ENCODE data around the gene RAPGEF6.
"Not testable (repeated sequence)": the region's sequence is repeated elsewhere in the genome, so short reads cannot be mapped to it uniquely, and the experiment has no call there.

The RAPGEF6 gene

DNA sequence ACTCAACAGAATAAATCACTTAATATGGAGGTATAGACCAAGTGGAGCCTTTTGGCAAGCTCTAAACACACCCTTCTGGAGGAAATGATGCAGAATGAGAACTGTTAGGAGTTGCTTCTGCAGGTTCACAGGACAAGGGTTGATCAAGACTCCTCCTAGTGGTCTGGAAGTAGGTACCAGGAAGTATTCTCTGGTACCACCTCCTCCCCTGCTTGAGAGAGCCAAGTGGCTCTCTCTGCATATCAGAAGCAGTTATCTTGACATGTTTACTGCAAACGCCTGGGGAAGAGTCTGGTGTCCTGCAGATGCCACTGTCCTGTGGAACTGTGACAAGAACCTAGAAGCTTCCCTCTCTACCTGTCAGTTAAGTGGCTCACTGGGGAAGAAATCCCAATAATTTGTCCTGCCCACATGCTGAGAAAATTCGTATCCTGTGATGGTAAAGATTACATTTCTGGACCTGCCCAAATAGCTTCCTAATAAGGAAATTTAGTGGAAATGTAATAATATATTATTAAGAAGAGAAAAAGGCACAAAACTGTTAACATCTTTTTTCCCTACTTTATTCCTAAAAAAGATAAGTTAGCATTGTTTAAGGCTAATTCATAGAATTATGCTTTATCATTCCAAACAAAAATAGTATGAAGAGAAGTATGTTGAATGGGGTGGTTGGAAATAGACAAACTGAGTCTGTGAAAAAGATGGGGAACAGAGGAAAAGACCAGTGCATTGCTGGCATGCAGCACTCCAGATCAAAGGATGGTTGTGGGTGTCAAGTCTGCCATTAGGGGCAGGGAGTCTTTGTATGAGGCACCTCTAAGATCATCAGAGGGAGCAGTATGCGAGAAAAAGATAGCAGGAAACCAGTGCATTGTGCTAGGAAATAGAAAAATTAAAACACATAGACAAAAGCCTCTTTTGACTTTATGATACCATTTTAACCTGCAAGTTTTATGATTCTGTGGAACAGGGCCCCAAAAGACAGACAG is 252.3 kb downstream of the RAPGEF6 start:
- no peak overlapping the region for H3K4me3 ChIP-seq (replicated peaks; ENCODE audit: insufficient read depth, low read length)
- no peak overlapping the region for H3K27ac ChIP-seq (replicated peaks)

DNA sequence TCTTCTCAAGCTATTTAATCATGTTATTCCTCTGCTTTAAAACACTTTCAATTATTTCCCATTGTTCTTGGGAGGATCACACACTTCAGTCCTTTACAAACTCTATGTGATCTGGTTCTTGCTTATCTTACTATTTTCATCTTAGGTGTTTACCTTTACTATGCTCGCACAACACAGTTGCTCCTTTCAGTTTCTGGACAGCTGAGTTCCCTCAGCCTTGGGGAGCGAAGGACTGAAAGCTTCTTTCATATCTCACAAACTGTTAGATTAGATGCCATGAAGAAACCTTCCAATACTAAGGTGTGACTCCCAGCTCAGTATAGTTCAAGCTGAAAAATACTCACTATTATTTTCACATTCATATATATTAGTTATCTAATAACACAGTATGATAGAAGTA is 253.3 kb downstream of the RAPGEF6 start:
- Histone ChIP-seq H3K27ac (replicated peaks) (no peak overlapping the region; the same call in 1 of the 2 replicates), H3K4me3 (replicated peaks; ENCODE audit: insufficient read depth, low read length) (no peak overlapping the region), H3K27me3 (ENCODE audit: insufficient read depth, poor library complexity, severe bottlenecking) (no peaks in the 10 kb centered on the region)
- TF ChIP-seq, protein P1, sequence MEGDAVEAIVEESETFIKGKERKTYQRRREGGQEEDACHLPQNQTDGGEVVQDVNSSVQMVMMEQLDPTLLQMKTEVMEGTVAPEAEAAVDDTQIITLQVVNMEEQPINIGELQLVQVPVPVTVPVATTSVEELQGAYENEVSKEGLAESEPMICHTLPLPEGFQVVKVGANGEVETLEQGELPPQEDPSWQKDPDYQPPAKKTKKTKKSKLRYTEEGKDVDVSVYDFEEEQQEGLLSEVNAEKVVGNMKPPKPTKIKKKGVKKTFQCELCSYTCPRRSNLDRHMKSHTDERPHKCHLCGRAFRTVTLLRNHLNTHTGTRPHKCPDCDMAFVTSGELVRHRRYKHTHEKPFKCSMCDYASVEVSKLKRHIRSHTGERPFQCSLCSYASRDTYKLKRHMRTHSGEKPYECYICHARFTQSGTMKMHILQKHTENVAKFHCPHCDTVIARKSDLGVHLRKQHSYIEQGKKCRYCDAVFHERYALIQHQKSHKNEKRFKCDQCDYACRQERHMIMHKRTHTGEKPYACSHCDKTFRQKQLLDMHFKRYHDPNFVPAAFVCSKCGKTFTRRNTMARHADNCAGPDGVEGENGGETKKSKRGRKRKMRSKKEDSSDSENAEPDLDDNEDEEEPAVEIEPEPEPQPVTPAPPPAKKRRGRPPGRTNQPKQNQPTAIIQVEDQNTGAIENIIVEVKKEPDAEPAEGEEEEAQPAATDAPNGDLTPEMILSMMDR (IDR thresholded peaks at IDR 0.05; ENCODE audit: insufficient read depth, low read length), result no peak
- TF ChIP-seq POLR2AphosphoS5 (IDR thresholded peaks at IDR 0.05; ENCODE audit: low read depth), result no peak
- TF ChIP-seq SPI1 (IDR thresholded peaks at IDR 0.05; ENCODE audit: borderline replicate concordance, low read depth), result no peak
- TF ChIP-seq GABPA (IDR thresholded peaks at IDR 0.05; ENCODE audit: low read depth), result no peak
- TF ChIP-seq, protein P2, sequence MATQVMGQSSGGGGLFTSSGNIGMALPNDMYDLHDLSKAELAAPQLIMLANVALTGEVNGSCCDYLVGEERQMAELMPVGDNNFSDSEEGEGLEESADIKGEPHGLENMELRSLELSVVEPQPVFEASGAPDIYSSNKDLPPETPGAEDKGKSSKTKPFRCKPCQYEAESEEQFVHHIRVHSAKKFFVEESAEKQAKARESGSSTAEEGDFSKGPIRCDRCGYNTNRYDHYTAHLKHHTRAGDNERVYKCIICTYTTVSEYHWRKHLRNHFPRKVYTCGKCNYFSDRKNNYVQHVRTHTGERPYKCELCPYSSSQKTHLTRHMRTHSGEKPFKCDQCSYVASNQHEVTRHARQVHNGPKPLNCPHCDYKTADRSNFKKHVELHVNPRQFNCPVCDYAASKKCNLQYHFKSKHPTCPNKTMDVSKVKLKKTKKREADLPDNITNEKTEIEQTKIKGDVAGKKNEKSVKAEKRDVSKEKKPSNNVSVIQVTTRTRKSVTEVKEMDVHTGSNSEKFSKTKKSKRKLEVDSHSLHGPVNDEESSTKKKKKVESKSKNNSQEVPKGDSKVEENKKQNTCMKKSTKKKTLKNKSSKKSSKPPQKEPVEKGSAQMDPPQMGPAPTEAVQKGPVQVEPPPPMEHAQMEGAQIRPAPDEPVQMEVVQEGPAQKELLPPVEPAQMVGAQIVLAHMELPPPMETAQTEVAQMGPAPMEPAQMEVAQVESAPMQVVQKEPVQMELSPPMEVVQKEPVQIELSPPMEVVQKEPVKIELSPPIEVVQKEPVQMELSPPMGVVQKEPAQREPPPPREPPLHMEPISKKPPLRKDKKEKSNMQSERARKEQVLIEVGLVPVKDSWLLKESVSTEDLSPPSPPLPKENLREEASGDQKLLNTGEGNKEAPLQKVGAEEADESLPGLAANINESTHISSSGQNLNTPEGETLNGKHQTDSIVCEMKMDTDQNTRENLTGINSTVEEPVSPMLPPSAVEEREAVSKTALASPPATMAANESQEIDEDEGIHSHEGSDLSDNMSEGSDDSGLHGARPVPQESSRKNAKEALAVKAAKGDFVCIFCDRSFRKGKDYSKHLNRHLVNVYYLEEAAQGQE (IDR thresholded peaks at IDR 0.05; ENCODE audit: insufficient replicate concordance, low read depth), result no peak
- no peak for DNase-seq (ENCODE audit: low read depth in 1 of 2, low spot score in 1 of 2)

More for the DNA sequence above, 252.3 kb downstream of the RAPGEF6 start:
- no peaks in the 10 kb centered on the region for H3K27me3 ChIP-seq (ENCODE audit: insufficient read depth, poor library complexity, severe bottlenecking)
- DNase-seq (ENCODE audit: low read depth in 1 of 2, low spot score in 1 of 2), result peak; percentile 7 to 61
- TF ChIP-seq, protein P1 (IDR thresholded peaks at IDR 0.05; ENCODE audit: insufficient read depth, low read length), result peak; percentile 36
- TF ChIP-seq, protein P2 (IDR thresholded peaks at IDR 0.05; ENCODE audit: insufficient replicate concordance, low read depth), result no peak

DNA sequence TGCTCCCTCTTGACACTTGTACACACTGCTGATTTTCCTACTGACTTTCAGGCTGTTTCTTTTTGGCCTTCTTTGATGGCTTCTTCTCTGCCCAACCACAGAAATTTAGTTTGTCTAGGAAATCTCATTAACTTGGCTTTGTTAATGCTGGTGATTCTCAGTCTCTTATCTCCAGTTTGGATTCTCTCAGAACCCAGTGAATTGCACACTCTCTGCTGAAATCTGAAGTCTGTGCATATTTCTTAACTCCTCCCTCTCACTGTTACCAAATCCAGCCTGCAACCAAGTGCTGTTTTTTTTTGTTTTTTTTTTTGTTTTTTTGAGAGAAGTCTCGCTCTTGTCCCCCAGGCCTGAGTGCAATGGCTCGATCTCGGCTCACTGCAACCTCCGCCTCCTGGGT is 254.0 kb downstream of the RAPGEF6 start:
- Histone ChIP-seq H3K27me3 (ENCODE audit: insufficient read depth, poor library complexity, severe bottlenecking) (no peaks in the 10 kb centered on the region), H3K27ac (replicated peaks) (peak overlapping the region; percentile 66), H3K4me3 (replicated peaks; ENCODE audit: insufficient read depth, low read length) (no peak overlapping the region)
- TF ChIP-seq POLR2AphosphoS5 (IDR thresholded peaks at IDR 0.05; ENCODE audit: low read depth), result no peak
- no peak for TF ChIP-seq SPI1 (IDR thresholded peaks at IDR 0.05; ENCODE audit: borderline replicate concordance, low read depth)
- TF ChIP-seq GABPA (IDR thresholded peaks at IDR 0.05; ENCODE audit: low read depth), result no peak
- TF ChIP-seq, protein P1 (IDR thresholded peaks at IDR 0.05; ENCODE audit: insufficient read depth, low read length), result no peak
- TF ChIP-seq, protein P2 (IDR thresholded peaks at IDR 0.05; ENCODE audit: insufficient replicate concordance, low read depth), result no peak
- DNase-seq (ENCODE audit: low read depth in 1 of 2, low spot score in 1 of 2), result no peak

DNA sequence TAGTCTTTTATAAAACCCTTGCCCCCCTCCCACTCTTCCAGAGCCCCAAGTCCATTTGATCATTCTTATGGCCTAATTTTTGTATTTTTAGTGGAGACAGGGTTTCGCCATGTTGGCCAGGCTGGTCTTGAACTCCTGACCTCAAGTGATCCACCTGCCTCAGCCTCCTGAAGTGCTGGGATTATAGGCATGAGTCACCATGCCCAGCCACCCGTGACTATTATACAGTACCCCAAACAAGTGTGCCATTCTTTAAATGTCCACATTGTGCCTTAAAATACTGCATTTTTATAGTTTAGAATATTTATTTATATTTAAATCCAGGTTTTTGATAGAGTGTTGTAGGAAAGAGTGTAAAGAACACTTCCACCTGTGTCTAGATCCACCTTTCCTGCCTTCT is 254.8 kb downstream of the RAPGEF6 start:
- H3K27ac ChIP-seq (replicated peaks), result peak overlapping the region; percentile 66
- DNase-seq (ENCODE audit: low read depth in 1 of 2, low spot score in 1 of 2); H3K4me3 ChIP-seq (replicated peaks; ENCODE audit: insufficient read depth, low read length); H3K27me3 ChIP-seq (ENCODE audit: insufficient read depth, poor library complexity, severe bottlenecking): not testable (repeated sequence)
